Fibroblast of peridontal ligament (primary cell): ENCODE data around the gene LDAH.

Source experiments
- DNase-seq: peaks from one replicate; pipeline ENCODE4 v3.0.0-alpha.2; 2010; ENCODE audit errors: extremely low read depth

Gene LDAH

DNA sequence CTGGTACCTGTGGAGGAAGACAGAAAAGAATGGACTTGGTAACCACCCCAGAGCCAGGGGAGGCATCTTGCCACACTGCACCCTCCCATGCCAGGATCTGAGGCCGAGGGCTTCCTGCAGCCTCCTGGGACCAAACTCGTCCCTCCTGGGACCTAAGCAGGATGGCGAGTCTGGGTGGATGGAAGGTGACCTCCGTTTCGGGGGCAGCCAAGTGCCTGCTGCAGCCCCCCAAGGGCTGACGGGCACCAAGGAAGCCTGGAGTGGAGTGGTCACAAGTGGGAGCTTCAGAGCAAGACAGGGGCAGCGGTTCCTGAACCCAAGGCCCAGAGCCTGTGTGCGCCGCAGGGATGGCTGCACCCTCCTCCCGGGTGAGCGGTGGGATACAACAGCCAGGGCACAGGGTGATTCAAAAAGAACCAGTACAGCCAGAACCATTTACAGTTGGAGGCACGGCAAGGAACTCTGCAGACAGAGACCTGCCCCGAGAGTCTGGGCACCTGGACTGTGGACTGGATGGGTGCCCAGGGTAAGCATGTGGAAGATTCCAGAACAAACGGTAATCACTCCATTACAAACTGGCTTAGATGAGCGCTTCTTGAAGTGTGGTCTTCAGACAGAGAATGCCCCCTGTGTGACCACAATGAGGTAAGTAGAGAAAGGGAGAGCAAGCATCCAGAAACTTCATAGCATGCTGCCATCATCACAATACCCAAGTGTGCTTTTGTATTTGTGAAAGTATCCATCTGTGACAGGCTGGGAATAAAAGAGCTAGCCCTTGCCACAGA, 184.1 kb downstream of the LDAH start:
- no peak for DNase-seq

DNA sequence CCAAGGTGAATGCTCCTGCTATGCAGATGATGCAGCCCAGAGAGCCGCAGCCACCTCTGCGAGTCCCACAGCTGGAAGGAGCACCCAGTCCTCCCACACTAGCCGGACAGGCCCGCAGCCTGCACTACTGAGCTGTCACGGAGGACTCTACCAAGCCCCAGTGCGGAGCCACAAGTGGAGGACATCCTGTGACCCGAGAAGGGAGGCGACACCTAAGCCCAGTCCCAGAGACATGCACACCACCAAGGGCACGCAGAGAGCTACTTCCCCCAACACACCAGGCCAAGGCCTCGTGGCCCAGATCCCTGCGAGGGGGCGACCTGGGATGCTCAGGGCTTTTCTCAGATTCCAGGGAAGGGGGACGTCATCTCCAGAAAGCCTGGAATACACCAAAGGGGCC, 184.9 kb downstream of the LDAH start:
- no peak for DNase-seq

DNA sequence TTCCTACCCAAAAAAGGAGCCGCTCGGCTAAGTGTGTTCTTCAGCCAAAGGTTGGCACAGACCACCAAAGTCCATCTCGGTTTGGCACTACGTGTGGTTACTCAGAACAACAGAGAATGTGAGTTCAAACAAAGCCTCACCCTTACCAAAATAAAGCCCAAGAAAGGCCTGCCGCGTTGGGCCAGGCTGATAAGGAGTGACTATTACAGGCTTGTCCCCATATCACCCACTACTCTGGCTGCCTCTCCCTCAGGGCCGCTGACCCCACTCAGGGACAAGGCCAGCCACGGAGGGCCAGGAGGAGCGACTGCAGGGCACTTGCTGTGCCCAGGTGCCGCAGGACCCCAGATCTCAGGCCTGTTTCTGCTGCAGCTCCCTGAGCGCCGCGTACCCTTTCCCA, 185.8 kb downstream of the LDAH start:
- DNase-seq = no peak

DNA sequence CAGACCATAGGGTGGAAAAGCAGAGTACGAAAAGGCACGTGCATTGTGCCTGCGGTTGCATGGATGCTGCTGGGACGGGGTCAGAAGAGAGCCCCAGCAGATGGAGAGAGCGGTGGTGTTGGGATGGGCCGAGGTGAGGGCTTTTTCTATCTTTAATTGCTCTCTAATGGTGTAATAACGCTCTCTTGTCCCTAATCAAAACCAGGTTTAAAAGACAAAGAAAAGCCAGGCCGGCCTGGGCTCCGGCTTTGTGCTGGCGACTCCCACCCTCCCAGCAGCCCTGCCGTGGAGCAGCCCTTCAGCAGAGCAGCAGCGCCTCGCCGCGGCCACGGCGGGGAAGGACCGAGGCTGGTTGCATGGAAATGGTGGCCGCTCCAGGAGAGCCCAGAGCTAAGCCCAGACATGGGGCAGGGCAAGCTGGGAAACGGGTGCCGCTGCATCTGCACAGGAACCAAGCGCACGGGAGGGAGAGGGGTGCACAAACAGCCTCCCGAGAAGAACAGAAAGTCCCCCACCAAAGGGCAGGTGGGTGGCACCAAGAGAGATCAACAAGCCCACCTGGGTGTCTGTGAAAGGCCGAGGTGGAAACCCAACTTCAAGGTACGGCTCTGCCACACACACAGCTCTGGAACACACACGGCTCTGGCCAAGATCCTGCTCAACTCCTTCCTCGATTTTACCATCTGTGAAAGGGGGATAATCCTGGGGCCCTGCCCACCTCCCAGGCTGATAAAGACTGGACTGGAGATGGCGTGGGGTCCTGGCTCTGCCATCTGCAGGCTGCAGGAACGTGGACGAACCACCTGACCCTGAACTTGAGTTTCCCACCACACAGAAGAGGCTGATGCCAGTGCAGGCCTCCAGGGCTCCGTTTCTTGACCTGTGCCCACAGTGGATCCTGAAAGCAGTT, 187.0 kb downstream of the LDAH start:
- peak; percentile 73 for DNase-seq

DNA sequence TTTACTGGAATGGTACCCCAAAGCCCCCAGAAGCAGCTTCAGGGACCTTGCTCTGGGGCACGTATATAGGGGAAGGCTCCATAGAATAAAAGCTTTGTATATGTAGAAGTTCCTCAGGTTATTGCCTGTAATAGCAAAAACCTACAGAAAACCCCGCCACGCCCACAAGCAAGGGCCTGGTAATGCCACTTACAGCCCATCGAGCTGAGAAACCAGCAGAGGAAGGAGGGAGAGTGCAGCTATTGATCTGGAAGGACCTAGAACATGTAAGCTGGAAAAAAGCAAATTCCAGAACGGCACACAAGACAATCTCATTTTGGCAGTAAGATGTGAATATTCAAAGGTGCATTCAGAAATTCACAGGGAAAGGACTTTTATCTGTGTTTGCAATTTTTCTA, 187.8 kb downstream of the LDAH start:
- no peak for DNase-seq

DNA sequence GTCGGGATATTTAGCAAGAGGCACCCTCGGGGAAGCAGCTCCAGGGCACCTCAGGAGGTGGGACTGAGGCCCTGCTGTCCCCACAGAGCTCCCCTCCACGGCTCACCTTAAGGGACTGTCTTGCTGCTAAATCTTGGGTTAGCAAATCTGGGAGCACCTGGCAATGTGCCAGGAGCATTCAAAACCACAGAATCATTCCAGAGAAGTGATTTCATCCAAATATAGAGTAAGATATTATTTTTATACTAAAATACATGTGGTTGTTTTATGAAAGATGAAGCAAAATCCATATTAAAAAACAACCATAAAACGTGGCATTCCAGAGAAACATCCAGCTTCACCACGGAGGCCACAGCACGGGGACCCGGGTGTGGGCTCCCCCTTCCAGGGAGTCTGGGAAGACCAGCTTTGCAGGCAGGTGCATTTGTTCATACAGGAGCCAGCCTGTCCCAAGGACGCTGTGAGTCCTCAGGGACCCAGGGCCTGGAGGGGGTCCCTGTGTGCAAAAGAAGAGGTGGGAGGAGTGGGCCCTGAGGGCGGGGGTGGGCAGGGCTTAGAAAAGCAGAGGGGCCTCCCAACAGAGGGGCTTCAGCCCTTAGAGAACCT, 188.3 kb downstream of the LDAH start:
- DNase-seq = peak; percentile 70
